Suprapubic skin (tissue), 4 donors: ENCODE measurements around the gene ZNF774. TPM values are rescaled to one million over a fixed set of nuclear protein-coding genes. Genes with fewer than 3 reads are reported as not detected.

Experiments
- DNase-seq, 2 donors: peaks; one replicate each; pipeline ENCODE4 v3.0.0-alpha.2; 2019; ENCODE audit warnings: low spot score in 2 of 2
- H3K27ac ChIP-seq: fragments of 200-600 bp; sonication (generic); one replicate; pipeline ENCODE4 v1.5.1; 2019
- H3K27me3 ChIP-seq: fragments of 200-600 bp; sonication (generic); one replicate; pipeline ENCODE4 v1.5.1; 2019
- H3K36me3 ChIP-seq: fragments of 200-600 bp; sonication (generic); one replicate; pipeline ENCODE4 v1.5.1; 2019
- H3K4me1 ChIP-seq: fragments of 200-600 bp; sonication (generic); one replicate; pipeline ENCODE4 v1.5.1; 2019
- H3K4me3 ChIP-seq: fragments of 200-600 bp; sonication (generic); one replicate; pipeline ENCODE4 v1.5.1; 2019; ENCODE audit warnings: mild to moderate bottlenecking
- H3K9me3 ChIP-seq: fragments of 200-600 bp; sonication (generic); one replicate; pipeline ENCODE4 v1.5.1; 2019
- EP300 ChIP-seq: sonication (generic); formaldehyde crosslinking; IDR thresholded peaks from one replicate; pipeline ENCODE4 v1.6.1; 2017; ENCODE audit warnings: antibody characterized with exemption
- POLR2A ChIP-seq, 2 donors: fragments of 450-650 bp; IDR thresholded peaks; one replicate each; pipeline ENCODE4 v1.6.1; 2017; ENCODE audit warnings: antibody characterized with exemption in 2 of 2, mild to moderate bottlenecking in 2 of 2, moderate library complexity in 2 of 2
- POLR2AphosphoS5 ChIP-seq, 3 donors: sonication (generic); formaldehyde crosslinking; IDR thresholded peaks; one replicate each; pipeline ENCODE4 v1.6.1; 2017; ENCODE audit warnings: antibody characterized with exemption in 3 of 3
- WGBS: methylation state at CpG from one replicate; pipeline ENCODE4 v1.1.5; 2018; 5-methylcytosine and 5-hydroxymethylcytosine counted together
- total RNA-seq, 4 donors: library from RNA; depleted of rRNA; stranded (reverse); fragments of >200 nt; gene quantifications; one replicate each; pipeline ENCODE4 v1.1.0, GENCODE V29; 2016
- TF ChIP-seq, protein P1 (sequence below), 2 donors: fragments of 200-600 bp in 1 of 2; fragments of 450-650 bp in 1 of 2; sonication (generic) in 1 of 2; IDR thresholded peaks; one replicate each; pipeline ENCODE4 v1.5.1; 2016 to 2019; ENCODE audit warnings: antibody characterized with exemption in 2 of 2, mild to moderate bottlenecking in 1 of 2, moderate library complexity in 1 of 2

Gene ZNF774
- total RNA-seq, 4 donors from 2014 or later, result 1.4 to 7.2 (median 3.2) TPM

DNA sequence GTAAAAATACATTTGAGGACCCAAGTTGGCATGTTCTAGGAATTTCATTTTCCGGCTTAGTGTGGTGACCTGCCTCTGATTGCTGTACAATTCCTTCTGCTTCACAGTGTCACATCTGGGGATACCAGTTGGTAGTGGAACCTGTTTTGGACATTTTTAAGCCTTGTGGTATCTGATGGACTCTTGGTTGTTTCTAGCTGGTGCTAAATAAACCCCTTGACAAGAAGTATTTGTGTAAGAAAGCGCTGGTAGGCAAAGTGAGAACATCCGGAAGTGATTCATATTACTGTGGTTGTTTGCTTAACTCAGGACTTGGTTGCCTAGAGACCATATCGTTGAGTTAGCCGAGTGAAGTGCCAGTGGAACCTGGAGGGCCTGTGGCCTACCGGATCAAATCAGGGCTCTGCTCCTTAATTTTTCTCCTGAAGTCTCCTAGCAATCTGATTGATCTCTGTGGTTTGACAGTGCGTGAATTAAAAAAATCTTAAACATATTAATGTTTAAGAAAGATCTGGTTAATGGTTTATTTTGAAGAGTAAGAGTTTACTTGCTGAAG, 48.8 kb downstream of the ZNF774 start:
- H3K4me1 ChIP-seq, result peaks cover 95% of the 10 kb centered on the region
- no peaks in the 10 kb centered on the region for H3K36me3 ChIP-seq
- WGBS, result 6% methylated on average over 7 of the region's 7 CpGs
- H3K9me3 ChIP-seq, result no peaks in the 10 kb centered on the region
- peak in 1 of 2 donors; percentile 34 for TF ChIP-seq POLR2A (IDR thresholded peaks at IDR 0.05)
- no peak for TF ChIP-seq EP300
- TF ChIP-seq, protein P1, sequence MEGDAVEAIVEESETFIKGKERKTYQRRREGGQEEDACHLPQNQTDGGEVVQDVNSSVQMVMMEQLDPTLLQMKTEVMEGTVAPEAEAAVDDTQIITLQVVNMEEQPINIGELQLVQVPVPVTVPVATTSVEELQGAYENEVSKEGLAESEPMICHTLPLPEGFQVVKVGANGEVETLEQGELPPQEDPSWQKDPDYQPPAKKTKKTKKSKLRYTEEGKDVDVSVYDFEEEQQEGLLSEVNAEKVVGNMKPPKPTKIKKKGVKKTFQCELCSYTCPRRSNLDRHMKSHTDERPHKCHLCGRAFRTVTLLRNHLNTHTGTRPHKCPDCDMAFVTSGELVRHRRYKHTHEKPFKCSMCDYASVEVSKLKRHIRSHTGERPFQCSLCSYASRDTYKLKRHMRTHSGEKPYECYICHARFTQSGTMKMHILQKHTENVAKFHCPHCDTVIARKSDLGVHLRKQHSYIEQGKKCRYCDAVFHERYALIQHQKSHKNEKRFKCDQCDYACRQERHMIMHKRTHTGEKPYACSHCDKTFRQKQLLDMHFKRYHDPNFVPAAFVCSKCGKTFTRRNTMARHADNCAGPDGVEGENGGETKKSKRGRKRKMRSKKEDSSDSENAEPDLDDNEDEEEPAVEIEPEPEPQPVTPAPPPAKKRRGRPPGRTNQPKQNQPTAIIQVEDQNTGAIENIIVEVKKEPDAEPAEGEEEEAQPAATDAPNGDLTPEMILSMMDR (IDR thresholded peaks at IDR 0.05), result no peak
- TF ChIP-seq POLR2AphosphoS5 (IDR thresholded peaks at IDR 0.05), result peak; percentile 11 to 88 (median 67)
- DNase-seq, result peak in 1 of 2 donors; percentile 84
- peak overlapping the region; percentile 24 for H3K4me3 ChIP-seq
- no peaks in the 10 kb centered on the region for H3K27me3 ChIP-seq
- peak overlapping the region; percentile 90 for H3K27ac ChIP-seq

DNA sequence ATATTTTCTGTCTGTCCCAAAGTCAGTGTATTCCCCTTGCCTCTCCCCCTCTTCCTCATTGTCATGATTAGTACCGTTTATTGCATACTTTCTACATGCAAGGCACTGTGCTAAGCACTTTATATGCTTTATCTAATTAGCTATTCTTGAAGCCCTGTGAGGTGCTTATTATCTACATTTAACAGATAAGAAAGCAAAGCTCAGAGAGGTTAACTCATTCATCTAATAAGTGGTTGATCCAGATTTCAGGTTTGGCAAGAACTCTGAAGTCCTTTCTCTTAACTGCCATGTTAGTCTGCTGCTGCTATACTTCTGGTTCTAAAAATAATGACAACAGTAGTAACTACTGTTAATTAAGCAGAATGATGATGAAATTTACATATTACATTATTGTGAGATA, 49.4 kb downstream of the ZNF774 start:
- WGBS, result 3% methylated on average over 1 of the region's 1 CpG
- H3K4me3 ChIP-seq, result peak overlapping the region; percentile 24
- peak overlapping the region; percentile 90 for H3K27ac ChIP-seq
- DNase-seq, result no peak
- no peaks in the 10 kb centered on the region for H3K27me3 ChIP-seq
- TF ChIP-seq EP300 (no peak), POLR2A (IDR thresholded peaks at IDR 0.05) (no peak), POLR2AphosphoS5 (IDR thresholded peaks at IDR 0.05) (no peak)
- TF ChIP-seq, protein P1 (IDR thresholded peaks at IDR 0.05), result no peak
- H3K36me3 ChIP-seq, result no peaks in the 10 kb centered on the region
- H3K4me1 ChIP-seq, result peaks cover 95% of the 10 kb centered on the region
- H3K9me3 ChIP-seq, result no peaks in the 10 kb centered on the region

DNA sequence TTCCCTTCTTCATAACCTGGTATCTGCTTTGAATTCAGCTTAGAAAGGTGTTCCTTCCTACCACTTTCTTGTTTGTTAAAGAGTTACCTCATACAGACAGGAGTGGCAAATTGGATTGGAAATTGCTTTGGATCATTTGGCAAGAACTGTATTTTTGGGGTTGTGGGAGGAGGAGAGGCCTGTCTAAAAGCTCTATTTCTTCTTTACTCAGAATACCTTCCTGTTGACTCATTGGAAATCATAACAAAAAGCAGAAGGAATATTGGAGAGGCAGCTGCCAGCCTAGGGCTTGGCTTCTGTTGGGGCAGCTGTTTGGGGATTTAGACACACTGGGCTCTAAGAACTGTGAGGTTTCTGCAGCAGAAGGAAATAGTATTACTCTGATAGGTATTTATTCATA, 50.1 kb downstream of the ZNF774 start:
- Histone ChIP-seq H3K27ac (peak overlapping the region; percentile 90), H3K4me3 (no peak overlapping the region), H3K27me3 (no peaks in the 10 kb centered on the region), H3K9me3 (no peaks in the 10 kb centered on the region), H3K36me3 (no peaks in the 10 kb centered on the region), H3K4me1 (peaks cover 95% of the 10 kb centered on the region)
- TF ChIP-seq POLR2AphosphoS5 (IDR thresholded peaks at IDR 0.05), result peak; percentile 21 to 66 (median 37)
- no peak for TF ChIP-seq EP300
- TF ChIP-seq POLR2A (IDR thresholded peaks at IDR 0.05), result no peak
- TF ChIP-seq, protein P1 (IDR thresholded peaks at IDR 0.05), result no peak
- peak in 1 of 2 donors; percentile 76 for DNase-seq

DNA sequence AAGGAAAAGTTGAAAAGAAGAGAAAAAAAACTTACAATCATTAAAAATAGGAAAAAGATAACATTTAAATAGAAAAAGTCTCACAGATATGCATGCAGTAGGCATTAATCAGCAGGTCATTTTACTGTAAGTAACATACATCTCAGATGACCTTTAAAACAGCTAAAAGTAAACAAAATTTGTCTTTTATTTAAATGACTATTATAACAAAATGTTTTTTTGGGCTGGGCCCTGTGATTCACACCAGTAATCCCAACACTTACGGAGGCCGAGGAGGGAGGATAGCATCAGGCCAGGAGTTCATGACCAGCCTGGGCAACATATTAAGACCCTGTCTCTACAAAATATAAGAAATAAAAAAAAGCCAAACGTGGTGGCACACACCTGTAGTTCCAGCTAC, 50.7 kb downstream of the ZNF774 start:
- no peak for TF ChIP-seq EP300
- TF ChIP-seq, protein P1 (IDR thresholded peaks at IDR 0.05), result no peak
- no peak for TF ChIP-seq POLR2A (IDR thresholded peaks at IDR 0.05)
- no peak for TF ChIP-seq POLR2AphosphoS5 (IDR thresholded peaks at IDR 0.05)
- no peak for DNase-seq
- Histone ChIP-seq H3K27me3 (no peaks in the 10 kb centered on the region), H3K9me3 (no peaks in the 10 kb centered on the region), H3K27ac (peak overlapping the region; percentile 90), H3K4me1 (peaks cover 95% of the 10 kb centered on the region), H3K36me3 (no peaks in the 10 kb centered on the region), H3K4me3 (no peak overlapping the region)
- 40% methylated on average over 3 of the region's 3 CpGs for WGBS

DNA sequence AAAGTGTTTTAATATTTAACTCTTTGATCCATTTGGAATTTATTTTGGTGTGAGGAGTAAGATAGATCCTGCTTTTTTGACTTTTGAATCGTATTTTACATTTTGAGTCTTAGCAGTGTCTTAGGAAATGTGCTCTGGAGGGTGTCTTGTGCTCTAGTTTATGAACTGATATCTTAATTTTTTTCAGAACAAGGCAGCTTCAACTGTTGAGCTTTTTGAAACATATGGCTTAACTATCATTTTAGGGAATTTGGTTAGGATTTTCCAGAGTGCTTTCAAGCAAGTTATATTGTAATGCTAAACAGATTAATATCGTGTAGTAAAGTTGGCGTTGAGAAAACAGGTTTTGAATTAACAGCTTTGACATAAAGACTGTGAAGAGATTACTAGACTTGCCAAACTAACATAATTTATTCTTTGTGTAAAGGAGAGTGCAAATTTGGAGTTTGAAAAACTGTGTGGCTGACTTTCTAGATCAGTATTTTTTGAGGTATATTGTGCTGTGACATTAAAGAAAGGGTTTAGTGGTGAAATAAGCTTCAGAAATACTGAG, 53.0 kb downstream of the ZNF774 start:
- TF ChIP-seq POLR2AphosphoS5 (IDR thresholded peaks at IDR 0.05) (no peak), EP300 (no peak), POLR2A (IDR thresholded peaks at IDR 0.05) (no peak)
- TF ChIP-seq, protein P1 (IDR thresholded peaks at IDR 0.05), result no peak
- no peak overlapping the region for H3K4me3 ChIP-seq
- H3K27ac ChIP-seq, result peak overlapping the region; percentile 90
- WGBS, result 21% methylated on average over 3 of the region's 3 CpGs
- no peaks in the 10 kb centered on the region for H3K36me3 ChIP-seq
- H3K27me3 ChIP-seq, result no peaks in the 10 kb centered on the region
- peaks cover 88% of the 10 kb centered on the region for H3K4me1 ChIP-seq
- H3K9me3 ChIP-seq, result no peaks in the 10 kb centered on the region
- DNase-seq, result no peak
